SW480 (cell line): ENCODE results near the gene COL11A2.
"Not testable (repeated sequence)": the region's sequence is repeated elsewhere in the genome, so short reads cannot be mapped to it uniquely, and the experiment has no call there.

Experiments
- DNase-seq: peaks from one replicate; pipeline ENCODE4 v3.0.0-alpha.2; 2016; ENCODE audit warnings: low spot score

Gene COL11A2

GRCh38 chr6:33156561-33156960, 35.7 kb downstream of the COL11A2 start:
- no peak for DNase-seq

GRCh38 chr6:33154349-33154748, 37.9 kb downstream of the COL11A2 start:
- no peak for DNase-seq

- no peak for DNase-seq
Measured at GRCh38 chr6:33151050-33151449, 41.2 kb downstream of the COL11A2 start.

- not testable (repeated sequence) for DNase-seq
Measured at GRCh38 chr6:33150560-33150959, 41.7 kb downstream of the COL11A2 start.

- DNase-seq: peak; percentile 33
Measured at GRCh38 chr6:33147807-33148666, 44.2 kb downstream of the COL11A2 start.

GRCh38 chr6:33144373-33144772, 47.9 kb downstream of the COL11A2 start:
- DNase-seq: peak; percentile 44

- DNase-seq: no peak
Measured at GRCh38 chr6:33143113-33143770, 49.0 kb downstream of the COL11A2 start.

- no peak for DNase-seq
Measured at GRCh38 chr6:33142501-33143070, 49.7 kb downstream of the COL11A2 start.

- DNase-seq: no peak
Measured at GRCh38 chr6:33140556-33140955, 51.7 kb downstream of the COL11A2 start.

- no peak for DNase-seq
Measured at GRCh38 chr6:33139596-33140206, 52.6 kb downstream of the COL11A2 start.

- no peak for DNase-seq
Measured at GRCh38 chr6:33136310-33136900, 55.9 kb downstream of the COL11A2 start.

- no peak for DNase-seq
Measured at GRCh38 chr6:33132081-33132524, 60.2 kb downstream of the COL11A2 start.

GRCh38 chr6:33128318-33128717, 63.9 kb downstream of the COL11A2 start:
- no peak for DNase-seq

- peak; percentile 16 for DNase-seq
Measured at GRCh38 chr6:33126101-33126714, 66.1 kb downstream of the COL11A2 start.

- DNase-seq: no peak
Measured at GRCh38 chr6:33124947-33125346, 67.3 kb downstream of the COL11A2 start.

GRCh38 chr6:33124525-33124901, 67.8 kb downstream of the COL11A2 start:
- no peak for DNase-seq

GRCh38 chr6:33123732-33124524, 68.3 kb downstream of the COL11A2 start:
- no peak for DNase-seq

- DNase-seq: no peak
Measured at GRCh38 chr6:33123181-33123580, 69.1 kb downstream of the COL11A2 start.

- DNase-seq: no peak
Measured at GRCh38 chr6:33120001-33120400, 72.3 kb downstream of the COL11A2 start.

- DNase-seq: peak; percentile 39
Measured at GRCh38 chr6:33118525-33119123, 73.6 kb downstream of the COL11A2 start.
